Transverse colon (tissue), 4 donors: Measurements from ENCODE around the gene COL11A2. TPM values are rescaled to one million over a fixed set of nuclear protein-coding genes. Genes with fewer than 3 reads are reported as not detected.

Experiments
- DNase-seq: peaks from one replicate; pipeline ENCODE4 v3.0.0-alpha.2; 2019
- H3K27ac ChIP-seq, 4 donors: fragments of 200-600 bp; sonication (generic); 2 replicates each; pipeline ENCODE4 v1.5.1; 2016 to 2018; ENCODE audit warnings: inconsistent platforms in 4 of 4
- H3K27me3 ChIP-seq: fragments of 200-600 bp; sonication (generic); 2 replicates; pipeline ENCODE4 v1.5.1; 2017; ENCODE audit warnings: inconsistent platforms
- H3K36me3 ChIP-seq, 4 donors: fragments of 200-600 bp; sonication (generic); 2 replicates each; pipeline ENCODE4 v1.5.1; 2017 to 2019; ENCODE audit warnings: inconsistent platforms in 4 of 4
- H3K4me1 ChIP-seq, 4 donors: fragments of 200-600 bp; sonication (generic); 2 replicates each; pipeline ENCODE4 v1.5.1; 2017 to 2020; ENCODE audit warnings: inconsistent platforms in 4 of 4
- H3K4me3 ChIP-seq, 4 donors: fragments of 200-600 bp; sonication (generic); 1 replicate in 1 of 4; 2 replicates in 3 of 4; pipeline versions ENCODE4 v1.5.1 to v1.6.1; 2017 to 2019; ENCODE audit warnings: inconsistent platforms in 4 of 4
- H3K9me3 ChIP-seq, 2 donors: fragments of 200-600 bp; sonication (generic); 2 replicates each; pipeline ENCODE4 v1.5.1; 2017 to 2019; ENCODE audit warnings: inconsistent platforms in 2 of 2
- EP300 ChIP-seq: sonication (generic); formaldehyde crosslinking; IDR thresholded peaks from one replicate; pipeline ENCODE4 v1.6.1; 2017; ENCODE audit warnings: antibody characterized with exemption, low read depth
- POLR2A ChIP-seq: fragments of 450-650 bp; IDR thresholded peaks from one replicate; pipeline ENCODE4 v1.6.1; 2016; ENCODE audit warnings: antibody characterized with exemption, mild to moderate bottlenecking, moderate library complexity
- POLR2AphosphoS5 ChIP-seq, 3 donors: sonication (generic); formaldehyde crosslinking; IDR thresholded peaks; one replicate each; pipeline ENCODE4 v1.6.1; 2016; ENCODE audit warnings: antibody characterized with exemption in 3 of 3
- WGBS, 2 donors: methylation state at CpG; one replicate each; pipeline ENCODE4 v1.1.5; 2018; ENCODE audit warnings: low coverage in 1 of 2; 5-methylcytosine and 5-hydroxymethylcytosine counted together
- in situ Hi-C, 4 donors: fragments of 200-750 bp; cut with MboI; loops; one replicate each; pipeline versions ENCODE4 v1.15.0 to v1.15.1; 2017; ENCODE audit warnings: low sequenced_read_pairs in 3 of 4, low pct_ligation_motif_present in 1 of 4, low pct_unique_long_range_greater_than_20kb in 1 of 4
- intact Hi-C: fragments of 100-400 bp; cut with DNase I; formaldehyde crosslinking; loops from one replicate; pipeline ENCODE4 v1.15.1; 2023; ENCODE audit warnings: low total_unique reads
- total RNA-seq, 4 donors: library from RNA; depleted of rRNA; stranded (reverse); fragments of >200 nt; gene quantifications; one replicate each; pipeline ENCODE4 v1.1.0, GENCODE V29; 2016
- TF ChIP-seq, protein P1 (sequence below), 5 experiments: fragments of 200-600 bp in 3 of 5; fragments of 450-650 bp in 2 of 5; sonication (generic) in 3 of 5; IDR thresholded peaks; 1 replicate in 2 of 5; 2 replicates in 3 of 5; pipeline ENCODE4 v1.5.1; 2016 to 2017; ENCODE audit warnings: antibody characterized with exemption in 5 of 5, inconsistent platforms in 3 of 5, mild to moderate bottlenecking in 2 of 5, moderate library complexity in 1 of 5

COL11A2 gene
- total RNA-seq, 4 donors from 2014 or later = 0.14 to 0.79 (median 0.75) TPM; not detected in 1

GRCh38 chr6:33178755-33179475 lies 13.4 kb downstream of the COL11A2 start:
- Histone ChIP-seq H3K36me3 (no peaks in the 10 kb centered on the region), H3K4me1 (peaks cover 0 to 3% (median 0%) of the 10 kb centered on the region in 4 donors), H3K27ac (no peak overlapping the region), H3K4me3 (no peak overlapping the region), H3K9me3 (no peaks in the 10 kb centered on the region), H3K27me3 (no peaks in the 10 kb centered on the region)
- 74% methylated on average over 6 of the region's 10 CpGs; no CpG with 5 or more reads in 1 of the 2 donors for WGBS, 2 donors
- TF ChIP-seq EP300 (no peak), POLR2A (no peak), POLR2AphosphoS5 (IDR thresholded peaks at IDR 0.05) (no peak)
- TF ChIP-seq, protein P1, sequence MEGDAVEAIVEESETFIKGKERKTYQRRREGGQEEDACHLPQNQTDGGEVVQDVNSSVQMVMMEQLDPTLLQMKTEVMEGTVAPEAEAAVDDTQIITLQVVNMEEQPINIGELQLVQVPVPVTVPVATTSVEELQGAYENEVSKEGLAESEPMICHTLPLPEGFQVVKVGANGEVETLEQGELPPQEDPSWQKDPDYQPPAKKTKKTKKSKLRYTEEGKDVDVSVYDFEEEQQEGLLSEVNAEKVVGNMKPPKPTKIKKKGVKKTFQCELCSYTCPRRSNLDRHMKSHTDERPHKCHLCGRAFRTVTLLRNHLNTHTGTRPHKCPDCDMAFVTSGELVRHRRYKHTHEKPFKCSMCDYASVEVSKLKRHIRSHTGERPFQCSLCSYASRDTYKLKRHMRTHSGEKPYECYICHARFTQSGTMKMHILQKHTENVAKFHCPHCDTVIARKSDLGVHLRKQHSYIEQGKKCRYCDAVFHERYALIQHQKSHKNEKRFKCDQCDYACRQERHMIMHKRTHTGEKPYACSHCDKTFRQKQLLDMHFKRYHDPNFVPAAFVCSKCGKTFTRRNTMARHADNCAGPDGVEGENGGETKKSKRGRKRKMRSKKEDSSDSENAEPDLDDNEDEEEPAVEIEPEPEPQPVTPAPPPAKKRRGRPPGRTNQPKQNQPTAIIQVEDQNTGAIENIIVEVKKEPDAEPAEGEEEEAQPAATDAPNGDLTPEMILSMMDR (IDR thresholded peaks at IDR 0.05) = no peak
- in situ Hi-C loops = no loop called here
- DNase-seq = no peak
- intact Hi-C loops = no loop called here

DNA sequence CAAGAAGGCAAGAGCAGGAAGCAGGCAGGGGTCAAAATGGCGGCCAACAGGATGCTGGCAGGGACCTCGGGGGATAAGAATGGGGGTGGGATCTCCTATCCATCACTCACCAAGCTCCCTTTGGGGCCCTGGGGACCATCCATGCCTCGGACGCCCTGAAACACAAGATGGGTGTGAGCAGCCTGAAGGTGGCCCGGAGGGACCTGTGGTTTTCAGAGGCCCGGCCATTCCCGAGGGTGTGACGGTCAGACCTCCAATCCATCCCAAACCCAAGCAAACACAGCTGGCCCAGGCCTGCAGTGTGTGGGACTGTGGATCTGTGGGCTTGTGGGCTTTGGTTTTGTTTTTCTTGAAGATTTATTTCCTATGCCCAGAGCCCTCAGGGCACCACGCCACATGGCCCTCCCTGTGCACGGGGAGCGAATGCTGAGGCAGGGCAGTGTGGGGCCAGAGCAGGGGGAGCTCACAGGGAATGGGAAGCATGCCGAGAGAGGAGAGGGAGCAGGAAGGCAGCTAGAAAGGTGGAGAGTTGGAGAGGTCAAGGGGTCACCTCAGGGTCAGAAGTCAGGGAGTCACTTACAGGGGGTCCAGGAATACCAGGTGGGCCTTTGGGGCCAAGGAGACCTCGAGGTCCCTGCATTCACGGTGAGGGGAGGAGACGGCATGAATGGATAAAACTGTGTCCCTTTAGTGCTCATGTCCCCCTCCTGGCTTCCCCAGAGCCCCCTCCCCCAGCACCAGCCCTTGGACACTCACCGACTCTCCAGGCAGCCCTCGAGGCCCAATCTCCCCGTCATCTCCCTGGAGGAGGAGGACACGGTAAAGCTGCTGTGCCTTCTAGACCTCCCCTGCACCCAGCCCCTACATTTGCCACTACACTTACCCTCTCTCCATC lies 14.5 kb downstream of the COL11A2 start:
- no peaks in the 10 kb centered on the region for H3K36me3 ChIP-seq
- H3K27ac ChIP-seq = no peak overlapping the region
- H3K9me3 ChIP-seq = no peaks in the 10 kb centered on the region
- no peak for TF ChIP-seq POLR2A
- TF ChIP-seq, protein P1 (IDR thresholded peaks at IDR 0.05) = no peak
- TF ChIP-seq POLR2AphosphoS5 (IDR thresholded peaks at IDR 0.05) = no peak
- no peak for TF ChIP-seq EP300
- peaks cover 1% of the 10 kb centered on the region for H3K27me3 ChIP-seq
- no peak overlapping the region for H3K4me3 ChIP-seq
- WGBS, 2 donors = 81 to 94% methylated on average over 3 to 19 of the region's 19 CpGs
- no peak for DNase-seq
- intact Hi-C loops = no loop called here
- H3K4me1 ChIP-seq = no peaks in the 10 kb centered on the region
- in situ Hi-C loops = no loop called here

GRCh38 chr6:33176906-33177305 lies 15.4 kb downstream of the COL11A2 start:
- Histone ChIP-seq H3K9me3 (no peaks in the 10 kb centered on the region), H3K36me3 (no peaks in the 10 kb centered on the region), H3K27ac (no peak overlapping the region), H3K27me3 (peaks cover 4% of the 10 kb centered on the region), H3K4me3 (no peak overlapping the region), H3K4me1 (no peaks in the 10 kb centered on the region)
- 92% methylated on average over 6 of the region's 7 CpGs; no CpG with 5 or more reads in 1 of the 2 donors for WGBS, 2 donors
- no peak for DNase-seq
- in situ Hi-C loops (no loop called here), intact Hi-C loops (no loop called here)
- no peak for TF ChIP-seq POLR2AphosphoS5 (IDR thresholded peaks at IDR 0.05)
- TF ChIP-seq EP300 = no peak
- TF ChIP-seq, protein P1 (IDR thresholded peaks at IDR 0.05) = no peak

GRCh38 chr6:33175436-33176069 lies 16.7 kb downstream of the COL11A2 start:
- no peak for DNase-seq
- intact Hi-C loops (no loop called here), in situ Hi-C loops (no loop called here)
- Histone ChIP-seq H3K4me3 (no peak overlapping the region), H3K27ac (no peak overlapping the region), H3K4me1 (no peaks in the 10 kb centered on the region), H3K9me3 (no peaks in the 10 kb centered on the region), H3K36me3 (no peaks in the 10 kb centered on the region), H3K27me3 (peaks cover 4% of the 10 kb centered on the region)
- TF ChIP-seq EP300 (no peak), POLR2AphosphoS5 (IDR thresholded peaks at IDR 0.05) (no peak), POLR2A (no peak)
- TF ChIP-seq, protein P1 (IDR thresholded peaks at IDR 0.05) = no peak
- 65% methylated on average over 10 of the region's 10 CpGs; no CpG with 5 or more reads in 1 of the 2 donors for WGBS, 2 donors
